HepG2 (cell line): ENCODE measurements around the gene CBFA2T2. TPM values are rescaled to one million over a fixed set of nuclear protein-coding genes. Genes with fewer than 3 reads are reported as not detected.

Experiments used
- IRF1 ChIP-seq: sonication (generic); formaldehyde crosslinking; IDR thresholded peaks from 2 replicates; pipeline ENCODE4 v1.4.0; 2020; ENCODE audit warnings: low read depth, mild to moderate bottlenecking, missing genetic modification reagents
- ISL2 ChIP-seq: sonication (generic); formaldehyde crosslinking; IDR thresholded peaks from 2 replicates; pipeline ENCODE4 v1.5.0; 2020; ENCODE audit warnings: missing genetic modification reagents
- KAT8 ChIP-seq: IDR thresholded peaks from 2 replicates; pipeline ENCODE4 v1.6.1; 2016; ENCODE audit warnings: missing genetic modification reagents, missing compliant biosample characterization
- KDM2A ChIP-seq: sonication (generic); formaldehyde crosslinking; IDR thresholded peaks from 2 replicates; pipeline ENCODE4 v1.4.0; 2020; ENCODE audit warnings: low read depth, missing genetic modification reagents, borderline replicate concordance
- KLF6 ChIP-seq: IDR thresholded peaks from 2 replicates; pipeline ENCODE4 v1.8.0; 2016; ENCODE audit warnings: missing biosample characterization, missing genetic modification reagents
- RERE ChIP-seq: IDR thresholded peaks from 2 replicates; pipeline ENCODE4 v1.6.1; 2016; ENCODE audit warnings: low read depth, missing genetic modification reagents, missing compliant biosample characterization
- USF2 ChIP-seq, 2 experiments: sonication (generic) in 1 of 2; formaldehyde crosslinking in 1 of 2; IDR thresholded peaks; 2 replicates each; pipeline versions ENCODE4 v1.5.1 to v1.6.1; 2011 to 2020; ENCODE audit warnings: borderline replicate concordance in 1 of 2, low read depth in 1 of 2, low read length in 1 of 2, mild to moderate bottlenecking in 1 of 2, missing genetic modification reagents in 1 of 2, moderate library complexity in 1 of 2
- ZNF546 ChIP-seq: sonication (generic); formaldehyde crosslinking; conservative IDR thresholded peaks from 2 replicates; pipeline ENCODE4 v1.8.1; 2023; ENCODE audit warnings: mild to moderate bottlenecking, missing genetic modification reagents
- ZNF704 ChIP-seq: sonication (generic); formaldehyde crosslinking; IDR thresholded peaks from 2 replicates; pipeline ENCODE4 v1.8.1; 2023; ENCODE audit warnings: mild to moderate bottlenecking, inconsistent platforms, moderate library complexity, missing genetic modification reagents, borderline replicate concordance
- polyA plus RNA-seq, 8 experiments: library from polyadenylated mRNA; depleted of rRNA in 3 of 8; stranded (reverse) in 7 of 8; unstranded in 1 of 8; fragments of >200 nt; fragmentation: Illumina TruSeq in 4 of 8; extraction: Trizol in 4 of 8; gene quantifications; 2 replicates each; pipeline versions ENCODE4 v1.2.1 to v1.2.3, GENCODE V29; 2011 to 2016; ENCODE audit warnings: low read depth in 4 of 8, missing spikeins in 1 of 8, mixed read lengths in 1 of 8; ENCODE audit not compliant: insufficient read depth in 1 of 8
- total RNA-seq, 5 experiments: library from RNA; depleted of rRNA; stranded (reverse); fragments of >200 nt; fragmentation: Illumina TruSeq; extraction: Trizol; gene quantifications; 2 replicates each; pipeline ENCODE4 v1.2.3, GENCODE V29; 2016; ENCODE audit warnings: low read depth in 1 of 5
- TF ChIP-seq, protein P1 (sequence below): sonication (generic); formaldehyde crosslinking; IDR thresholded peaks from 2 replicates; pipeline ENCODE4 v1.5.1; 2020; ENCODE audit warnings: missing genetic modification reagents, mild to moderate bottlenecking, borderline replicate concordance
- TF ChIP-seq, protein P2 (sequence below): sonication (generic); formaldehyde crosslinking; conservative IDR thresholded peaks from 2 replicates; pipeline ENCODE4 v1.4.0; 2020; ENCODE audit warnings: mild to moderate bottlenecking, missing genetic modification reagents, moderate library complexity

The CBFA2T2 gene
- total and polyA plus RNA-seq, 2 of the 13 experiments (the other 11 are each of a cell fraction or from before 2014, with no cell fraction given): 6.3 to 21.2 TPM

GRCh38 chr20:33687370-33687915 lies 197.5 kb downstream of the CBFA2T2 start (continued):
- TF ChIP-seq RERE (CRISPR knock-in tag) (no peak), KDM2A (CRISPR knock-in tag) (0 out of 2 replicates have a peak, but pooled peaks have one; percentile 22), IRF1 (CRISPR knock-in tag) (no peak), KAT8 (no peak), USF2 (IDR thresholded peaks at IDR 0.05; ENCODE audit: low read depth, low read length) (no peak), USF2 (CRISPR knock-in tag; IDR thresholded peaks at IDR 0.05; ENCODE audit: borderline replicate concordance) (no peak), KLF6 (no peak), ZNF704 (no peak), ISL2 (CRISPR knock-in tag) (no peak), ZNF546 (no peak)
- TF ChIP-seq, protein P1, sequence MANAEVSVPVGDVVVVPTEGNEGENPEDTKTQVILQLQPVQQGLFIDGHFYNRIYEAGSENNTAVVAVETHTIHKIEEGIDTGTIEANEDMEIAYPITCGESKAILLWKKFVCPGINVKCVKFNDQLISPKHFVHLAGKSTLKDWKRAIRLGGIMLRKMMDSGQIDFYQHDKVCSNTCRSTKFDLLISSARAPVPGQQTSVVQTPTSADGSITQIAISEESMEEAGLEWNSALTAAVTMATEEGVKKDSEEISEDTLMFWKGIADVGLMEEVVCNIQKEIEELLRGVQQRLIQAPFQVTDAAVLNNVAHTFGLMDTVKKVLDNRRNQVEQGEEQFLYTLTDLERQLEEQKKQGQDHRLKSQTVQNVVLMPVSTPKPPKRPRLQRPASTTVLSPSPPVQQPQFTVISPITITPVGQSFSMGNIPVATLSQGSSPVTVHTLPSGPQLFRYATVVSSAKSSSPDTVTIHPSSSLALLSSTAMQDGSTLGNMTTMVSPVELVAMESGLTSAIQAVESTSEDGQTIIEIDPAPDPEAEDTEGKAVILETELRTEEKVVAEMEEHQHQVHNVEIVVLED (CRISPR knock-in tag): no peak
- TF ChIP-seq, protein P2, sequence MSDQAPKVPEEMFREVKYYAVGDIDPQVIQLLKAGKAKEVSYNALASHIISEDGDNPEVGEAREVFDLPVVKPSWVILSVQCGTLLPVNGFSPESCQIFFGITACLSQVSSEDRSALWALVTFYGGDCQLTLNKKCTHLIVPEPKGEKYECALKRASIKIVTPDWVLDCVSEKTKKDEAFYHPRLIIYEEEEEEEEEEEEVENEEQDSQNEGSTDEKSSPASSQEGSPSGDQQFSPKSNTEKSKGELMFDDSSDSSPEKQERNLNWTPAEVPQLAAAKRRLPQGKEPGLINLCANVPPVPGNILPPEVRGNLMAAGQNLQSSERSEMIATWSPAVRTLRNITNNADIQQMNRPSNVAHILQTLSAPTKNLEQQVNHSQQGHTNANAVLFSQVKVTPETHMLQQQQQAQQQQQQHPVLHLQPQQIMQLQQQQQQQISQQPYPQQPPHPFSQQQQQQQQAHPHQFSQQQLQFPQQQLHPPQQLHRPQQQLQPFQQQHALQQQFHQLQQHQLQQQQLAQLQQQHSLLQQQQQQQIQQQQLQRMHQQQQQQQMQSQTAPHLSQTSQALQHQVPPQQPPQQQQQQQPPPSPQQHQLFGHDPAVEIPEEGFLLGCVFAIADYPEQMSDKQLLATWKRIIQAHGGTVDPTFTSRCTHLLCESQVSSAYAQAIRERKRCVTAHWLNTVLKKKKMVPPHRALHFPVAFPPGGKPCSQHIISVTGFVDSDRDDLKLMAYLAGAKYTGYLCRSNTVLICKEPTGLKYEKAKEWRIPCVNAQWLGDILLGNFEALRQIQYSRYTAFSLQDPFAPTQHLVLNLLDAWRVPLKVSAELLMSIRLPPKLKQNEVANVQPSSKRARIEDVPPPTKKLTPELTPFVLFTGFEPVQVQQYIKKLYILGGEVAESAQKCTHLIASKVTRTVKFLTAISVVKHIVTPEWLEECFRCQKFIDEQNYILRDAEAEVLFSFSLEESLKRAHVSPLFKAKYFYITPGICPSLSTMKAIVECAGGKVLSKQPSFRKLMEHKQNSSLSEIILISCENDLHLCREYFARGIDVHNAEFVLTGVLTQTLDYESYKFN (CRISPR knock-in tag): no peak
